ENCODE measurements around the gene GRID1. TPM values are rescaled to one million over a fixed set of nuclear protein-coding genes. Genes with fewer than 3 reads are reported as not detected.

GRID1 gene
- polyA plus RNA-seq, 1 of the 3 experiments (the other 2 are of a cell fraction): 0.13 TPM

DNA sequence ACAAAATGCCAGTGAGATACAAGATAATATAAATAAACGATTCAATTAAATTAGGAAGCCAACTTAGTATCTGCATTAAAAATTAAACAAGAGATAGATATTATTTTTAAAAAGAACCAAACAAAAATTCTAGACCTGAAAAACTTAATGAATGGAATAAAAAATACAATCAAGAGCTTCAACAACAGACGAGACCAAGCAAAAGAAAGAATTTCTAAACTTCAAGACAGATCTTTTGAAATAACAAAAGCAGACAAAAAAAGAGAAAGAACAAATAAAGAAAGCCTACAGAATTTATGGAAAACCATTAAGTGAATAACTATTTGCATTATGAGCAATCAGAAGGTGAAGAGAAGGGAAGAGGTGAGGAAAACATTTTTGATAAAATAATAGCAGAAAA, 555.2 kb downstream of the GRID1 start:
- ChIA-PET CTCF (no interaction called here), POLR2A (no interaction called here)
- no peak overlapping the region for H3K4me3 ChIP-seq (ENCODE audit: low read depth in 2 of 2, low read length in 1 of 2)
- 43% methylated on average over 2 of the region's 2 CpGs for WGBS (ENCODE audit: low lambda C conversion rate)
- no peaks in the 10 kb centered on the region for H3K36me3 ChIP-seq (replicated peaks in 1 of 2; ENCODE audit: control insufficient read depth in 1 of 2, insufficient read depth in 2 of 2, low read length in 1 of 2)
- H3K9ac ChIP-seq: no peak overlapping the region
- H2AFZ ChIP-seq (ENCODE audit: low read depth): no peak overlapping the region
- no peaks in the 10 kb centered on the region for H3F3A ChIP-seq (replicated peaks; ENCODE audit: insufficient read depth)
- no peak for DNase-seq
- H3K27ac ChIP-seq (ENCODE audit: low read depth in 2 of 2, low read length in 1 of 2): no peak overlapping the region
- H3K27me3 ChIP-seq (ENCODE audit: insufficient read depth): no peaks in the 10 kb centered on the region
- H3K4me1 ChIP-seq (ENCODE audit: control insufficient read depth in 1 of 2, insufficient read depth in 2 of 2, low read depth in 1 of 2, low read length in 1 of 2): no peaks in the 10 kb centered on the region
- H3K9me2 ChIP-seq: no peaks in the 10 kb centered on the region; the same call in 1 of the 2 replicates
- H3K79me2 ChIP-seq (ENCODE audit: insufficient read depth): no peaks in the 10 kb centered on the region
- no peak overlapping the region for H3K4me2 ChIP-seq
- H4K20me1 ChIP-seq (ENCODE audit: insufficient read depth): no peaks in the 10 kb centered on the region
- H3K9me3 ChIP-seq: no peaks in the 10 kb centered on the region; the same call in 1 of the 2 replicates
- no peak for TF ChIP-seq RAD21 (IDR thresholded peaks at IDR 0.05; ENCODE audit: low read length)
- no peak for TF ChIP-seq FOSL2 (IDR thresholded peaks at IDR 0.05; ENCODE audit: borderline replicate concordance, low read depth)
- no peak for TF ChIP-seq SMC3 (IDR thresholded peaks at IDR 0.05; ENCODE audit: low read depth, low read length)
- TF ChIP-seq TAF1 (IDR thresholded peaks at IDR 0.05; ENCODE audit: borderline replicate concordance, low read depth, low read length): no peak
- TF ChIP-seq, protein P1, sequence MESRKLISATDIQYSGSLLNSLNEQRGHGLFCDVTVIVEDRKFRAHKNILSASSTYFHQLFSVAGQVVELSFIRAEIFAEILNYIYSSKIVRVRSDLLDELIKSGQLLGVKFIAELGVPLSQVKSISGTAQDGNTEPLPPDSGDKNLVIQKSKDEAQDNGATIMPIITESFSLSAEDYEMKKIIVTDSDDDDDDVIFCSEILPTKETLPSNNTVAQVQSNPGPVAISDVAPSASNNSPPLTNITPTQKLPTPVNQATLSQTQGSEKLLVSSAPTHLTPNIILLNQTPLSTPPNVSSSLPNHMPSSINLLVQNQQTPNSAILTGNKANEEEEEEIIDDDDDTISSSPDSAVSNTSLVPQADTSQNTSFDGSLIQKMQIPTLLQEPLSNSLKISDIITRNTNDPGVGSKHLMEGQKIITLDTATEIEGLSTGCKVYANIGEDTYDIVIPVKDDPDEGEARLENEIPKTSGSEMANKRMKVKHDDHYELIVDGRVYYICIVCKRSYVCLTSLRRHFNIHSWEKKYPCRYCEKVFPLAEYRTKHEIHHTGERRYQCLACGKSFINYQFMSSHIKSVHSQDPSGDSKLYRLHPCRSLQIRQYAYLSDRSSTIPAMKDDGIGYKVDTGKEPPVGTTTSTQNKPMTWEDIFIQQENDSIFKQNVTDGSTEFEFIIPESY (IDR thresholded peaks at IDR 0.05; ENCODE audit: borderline replicate concordance, low read depth): no peak
- no peak for TF ChIP-seq EP300 (IDR thresholded peaks at IDR 0.05; ENCODE audit: borderline replicate concordance in 1 of 2, low read depth in 1 of 2, low read length in 1 of 2)
- no peak for TF ChIP-seq RXRA (IDR thresholded peaks at IDR 0.05; ENCODE audit: borderline replicate concordance, low read depth)

DNA sequence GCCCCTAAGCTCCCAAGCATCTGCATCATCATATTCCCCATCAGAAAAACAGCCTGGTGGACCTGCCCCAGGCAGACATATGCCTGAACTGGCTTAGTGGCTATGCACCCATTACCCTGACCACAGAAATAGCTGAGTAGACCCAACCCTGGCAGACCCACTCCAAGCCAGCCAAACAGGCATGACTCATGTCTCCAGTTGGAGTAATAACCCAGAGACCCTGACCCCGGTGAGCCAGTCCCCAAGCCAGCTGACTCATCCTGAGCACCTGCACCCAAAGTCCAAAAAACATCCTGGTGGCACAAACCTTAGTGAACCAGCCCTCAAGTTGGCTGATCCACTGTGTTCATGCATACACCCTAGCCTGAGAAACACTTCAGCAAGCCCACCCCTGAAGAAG, 555.9 kb downstream of the GRID1 start:
- TF ChIP-seq, protein P2, sequence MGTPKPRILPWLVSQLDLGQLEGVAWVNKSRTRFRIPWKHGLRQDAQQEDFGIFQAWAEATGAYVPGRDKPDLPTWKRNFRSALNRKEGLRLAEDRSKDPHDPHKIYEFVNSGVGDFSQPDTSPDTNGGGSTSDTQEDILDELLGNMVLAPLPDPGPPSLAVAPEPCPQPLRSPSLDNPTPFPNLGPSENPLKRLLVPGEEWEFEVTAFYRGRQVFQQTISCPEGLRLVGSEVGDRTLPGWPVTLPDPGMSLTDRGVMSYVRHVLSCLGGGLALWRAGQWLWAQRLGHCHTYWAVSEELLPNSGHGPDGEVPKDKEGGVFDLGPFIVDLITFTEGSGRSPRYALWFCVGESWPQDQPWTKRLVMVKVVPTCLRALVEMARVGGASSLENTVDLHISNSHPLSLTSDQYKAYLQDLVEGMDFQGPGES (IDR thresholded peaks at IDR 0.05; ENCODE audit: low read depth, low read length): no peak
- TF ChIP-seq, protein P3, sequence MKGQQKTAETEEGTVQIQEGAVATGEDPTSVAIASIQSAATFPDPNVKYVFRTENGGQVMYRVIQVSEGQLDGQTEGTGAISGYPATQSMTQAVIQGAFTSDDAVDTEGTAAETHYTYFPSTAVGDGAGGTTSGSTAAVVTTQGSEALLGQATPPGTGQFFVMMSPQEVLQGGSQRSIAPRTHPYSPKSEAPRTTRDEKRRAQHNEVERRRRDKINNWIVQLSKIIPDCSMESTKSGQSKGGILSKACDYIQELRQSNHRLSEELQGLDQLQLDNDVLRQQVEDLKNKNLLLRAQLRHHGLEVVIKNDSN (IDR thresholded peaks at IDR 0.05; ENCODE audit: borderline replicate concordance, low read depth): no peak
- TF ChIP-seq NFIC (IDR thresholded peaks at IDR 0.05; ENCODE audit: borderline replicate concordance): no peak
- no peak for TF ChIP-seq SIN3A (IDR thresholded peaks at IDR 0.05; ENCODE audit: borderline replicate concordance, low read depth, low read length)
- TF ChIP-seq YY1 (IDR thresholded peaks at IDR 0.05; ENCODE audit: low read depth): no peak
- no peak for TF ChIP-seq EP300 (IDR thresholded peaks at IDR 0.05; ENCODE audit: borderline replicate concordance in 1 of 2, low read depth in 1 of 2, low read length in 1 of 2)
- TF ChIP-seq, protein P1 (IDR thresholded peaks at IDR 0.05; ENCODE audit: borderline replicate concordance, low read depth): no peak
- no peak for TF ChIP-seq RFX5 (IDR thresholded peaks at IDR 0.05; ENCODE audit: low read length)
- TF ChIP-seq, protein P4, sequence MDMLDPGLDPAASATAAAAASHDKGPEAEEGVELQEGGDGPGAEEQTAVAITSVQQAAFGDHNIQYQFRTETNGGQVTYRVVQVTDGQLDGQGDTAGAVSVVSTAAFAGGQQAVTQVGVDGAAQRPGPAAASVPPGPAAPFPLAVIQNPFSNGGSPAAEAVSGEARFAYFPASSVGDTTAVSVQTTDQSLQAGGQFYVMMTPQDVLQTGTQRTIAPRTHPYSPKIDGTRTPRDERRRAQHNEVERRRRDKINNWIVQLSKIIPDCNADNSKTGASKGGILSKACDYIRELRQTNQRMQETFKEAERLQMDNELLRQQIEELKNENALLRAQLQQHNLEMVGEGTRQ (IDR thresholded peaks at IDR 0.05; ENCODE audit: borderline replicate concordance, low read depth, low read length): no peak
- no peak for TF ChIP-seq EZH2phosphoT487 (IDR thresholded peaks at IDR 0.05; ENCODE audit: borderline replicate concordance, low read depth)
- no peak for TF ChIP-seq TCF12 (IDR thresholded peaks at IDR 0.05)
- TF ChIP-seq, protein P5, sequence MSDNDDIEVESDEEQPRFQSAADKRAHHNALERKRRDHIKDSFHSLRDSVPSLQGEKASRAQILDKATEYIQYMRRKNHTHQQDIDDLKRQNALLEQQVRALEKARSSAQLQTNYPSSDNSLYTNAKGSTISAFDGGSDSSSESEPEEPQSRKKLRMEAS (IDR thresholded peaks at IDR 0.05; ENCODE audit: low read depth): no peak
- Histone ChIP-seq H3K27me3 (ENCODE audit: insufficient read depth) (no peaks in the 10 kb centered on the region), H3K9ac (no peak overlapping the region), H3K36me3 (replicated peaks in 1 of 2; ENCODE audit: control insufficient read depth in 1 of 2, insufficient read depth in 2 of 2, low read length in 1 of 2) (no peaks in the 10 kb centered on the region), H3K4me2 (no peak overlapping the region), H3K4me3 (ENCODE audit: low read depth in 2 of 2, low read length in 1 of 2) (no peak overlapping the region), H3K9me2 (no peaks in the 10 kb centered on the region; the same call in 1 of the 2 replicates), H3F3A (replicated peaks; ENCODE audit: insufficient read depth) (no peaks in the 10 kb centered on the region), H2AFZ (ENCODE audit: low read depth) (no peak overlapping the region), H3K9me3 (no peaks in the 10 kb centered on the region; the same call in 1 of the 2 replicates), H3K27ac (ENCODE audit: low read depth in 2 of 2, low read length in 1 of 2) (no peak overlapping the region), H3K4me1 (ENCODE audit: control insufficient read depth in 1 of 2, insufficient read depth in 2 of 2, low read depth in 1 of 2, low read length in 1 of 2) (no peaks in the 10 kb centered on the region), H4K20me1 (ENCODE audit: insufficient read depth) (no peaks in the 10 kb centered on the region), H3K79me2 (ENCODE audit: insufficient read depth) (no peaks in the 10 kb centered on the region)
- POLR2A ChIA-PET: no interaction called here
- DNase-seq: no peak
- 0% methylated on average over 1 of the region's 1 CpG for WGBS (ENCODE audit: low lambda C conversion rate)
- CTCF ChIA-PET: no interaction called here
